GM10847 (cell line): ENCODE data around the gene KLHL26.

ENCODE experiments used
- POLR2A ChIP-seq: IDR thresholded peaks from 2 replicates; pipeline ENCODE4 v1.6.1; 2011; ENCODE audit not compliant: insufficient read length; ENCODE audit errors: extremely low read depth

KLHL26 gene

GRCh38 chr19:18660051-18660910, 23.5 kb downstream of the KLHL26 start:
- no peak for TF ChIP-seq POLR2A

GRCh38 chr19:18660939-18661670, 24.3 kb downstream of the KLHL26 start:
- no peak for TF ChIP-seq POLR2A

- TF ChIP-seq POLR2A: no peak
Observed at GRCh38 chr19:18662972-18663732, 26.3 kb downstream of the KLHL26 start.

GRCh38 chr19:18663940-18664530, 27.2 kb downstream of the KLHL26 start:
- TF ChIP-seq POLR2A: no peak

- no peak for TF ChIP-seq POLR2A
Observed at GRCh38 chr19:18665771-18666202, 29.0 kb downstream of the KLHL26 start.

GRCh38 chr19:18666317-18666716, 29.5 kb downstream of the KLHL26 start:
- no peak for TF ChIP-seq POLR2A

- TF ChIP-seq POLR2A: no peak
Observed at GRCh38 chr19:18666784-18667183, 30.0 kb downstream of the KLHL26 start.

GRCh38 chr19:18667531-18668251, 30.9 kb downstream of the KLHL26 start:
- no peak for TF ChIP-seq POLR2A

GRCh38 chr19:18668252-18668631, 31.4 kb downstream of the KLHL26 start:
- TF ChIP-seq POLR2A: no peak

GRCh38 chr19:18668744-18669523, 32.1 kb downstream of the KLHL26 start:
- TF ChIP-seq POLR2A: no peak

GRCh38 chr19:18669524-18669817, 32.6 kb downstream of the KLHL26 start:
- TF ChIP-seq POLR2A: no peak

- TF ChIP-seq POLR2A: no peak
Observed at GRCh38 chr19:18669883-18670282, 33.1 kb downstream of the KLHL26 start.

- TF ChIP-seq POLR2A: no peak
Observed at GRCh38 chr19:18670312-18670711, 33.5 kb downstream of the KLHL26 start.
